ENCODE data around the gene PTPRF.
A peak's percentile ranks its signal among the peaks of the same experiment; 100 is the strongest.

Gene PTPRF

GRCh38 chr1:43587001-43587400, 56.3 kb downstream of the PTPRF start:
- in situ Hi-C loops (cut with HindIII; ENCODE audit: low pct_unique_long_range_greater_than_20kb, low sequenced_read_pairs) = no loop called here
- DNase-seq (ENCODE audit: low read depth in 1 of 2, low spot score in 1 of 2) = no peak
- TF ChIP-seq JUND (IDR thresholded peaks at IDR 0.05; ENCODE audit: low read depth) = no peak

DNA sequence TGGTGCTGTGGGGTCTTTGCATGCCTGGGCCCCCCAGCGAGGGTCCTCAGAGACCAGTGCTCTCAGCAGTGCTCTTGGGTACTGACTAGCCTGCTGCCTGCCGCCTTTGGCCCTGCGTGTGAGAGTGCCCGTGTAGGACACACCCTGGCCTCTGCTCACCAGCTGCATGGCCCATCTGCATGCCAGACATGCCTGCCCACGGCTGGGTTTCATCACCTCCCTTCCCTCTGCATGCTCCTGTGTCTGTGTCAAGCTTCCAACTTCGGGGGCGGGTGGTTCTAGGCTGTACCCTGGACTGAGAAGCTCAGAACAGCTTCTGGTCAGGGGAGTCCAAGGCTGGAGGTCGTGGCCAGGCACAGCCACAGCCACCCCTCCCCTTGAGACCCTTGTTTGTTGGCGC, 56.9 kb downstream of the PTPRF start:
- in situ Hi-C loops (cut with HindIII; ENCODE audit: low pct_unique_long_range_greater_than_20kb, low sequenced_read_pairs) = no loop called here
- DNase-seq (ENCODE audit: low read depth in 1 of 2, low spot score in 1 of 2) = no peak
- no peak for TF ChIP-seq JUND (IDR thresholded peaks at IDR 0.05; ENCODE audit: low read depth)

- DNase-seq (ENCODE audit: low read depth in 1 of 2, low spot score in 1 of 2) = no peak
- TF ChIP-seq JUND (IDR thresholded peaks at IDR 0.05; ENCODE audit: low read depth) = no peak
- in situ Hi-C loops (cut with HindIII; ENCODE audit: low pct_unique_long_range_greater_than_20kb, low sequenced_read_pairs) = no loop called here
These were observed 57.9 kb downstream of the PTPRF start for GRCh38 chr1:43588592-43588991.

- DNase-seq (ENCODE audit: low read depth in 1 of 2, low spot score in 1 of 2) = peak; percentile 8 to 45
- TF ChIP-seq JUND (IDR thresholded peaks at IDR 0.05; ENCODE audit: low read depth) = no peak
- in situ Hi-C loops (cut with HindIII; ENCODE audit: low pct_unique_long_range_greater_than_20kb, low sequenced_read_pairs) = no loop called here
These were observed 59.8 kb downstream of the PTPRF start for GRCh38 chr1:43590388-43590925.

DNA sequence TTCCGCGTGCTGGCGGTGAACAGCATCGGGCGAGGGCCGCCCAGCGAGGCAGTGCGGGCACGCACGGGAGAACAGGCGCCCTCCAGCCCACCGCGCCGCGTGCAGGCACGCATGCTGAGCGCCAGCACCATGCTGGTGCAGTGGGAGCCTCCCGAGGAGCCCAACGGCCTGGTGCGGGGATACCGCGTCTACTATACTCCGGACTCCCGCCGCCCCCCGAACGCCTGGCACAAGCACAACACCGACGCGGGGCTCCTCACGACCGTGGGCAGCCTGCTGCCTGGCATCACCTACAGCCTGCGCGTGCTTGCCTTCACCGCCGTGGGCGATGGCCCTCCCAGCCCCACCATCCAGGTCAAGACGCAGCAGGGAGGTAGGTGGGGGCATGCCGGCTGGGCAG, 60.5 kb downstream of the PTPRF start:
- in situ Hi-C loops (cut with HindIII; ENCODE audit: low pct_unique_long_range_greater_than_20kb, low sequenced_read_pairs) = no loop called here
- no peak for DNase-seq (ENCODE audit: low read depth in 1 of 2, low spot score in 1 of 2)
- TF ChIP-seq JUND (IDR thresholded peaks at IDR 0.05; ENCODE audit: low read depth) = no peak

GRCh38 chr1:43592051-43592665, 61.5 kb downstream of the PTPRF start:
- in situ Hi-C loops (cut with HindIII; ENCODE audit: low pct_unique_long_range_greater_than_20kb, low sequenced_read_pairs) = no loop called here
- DNase-seq (ENCODE audit: low read depth in 1 of 2, low spot score in 1 of 2) = no peak
- no peak for TF ChIP-seq JUND (IDR thresholded peaks at IDR 0.05; ENCODE audit: low read depth)

DNA sequence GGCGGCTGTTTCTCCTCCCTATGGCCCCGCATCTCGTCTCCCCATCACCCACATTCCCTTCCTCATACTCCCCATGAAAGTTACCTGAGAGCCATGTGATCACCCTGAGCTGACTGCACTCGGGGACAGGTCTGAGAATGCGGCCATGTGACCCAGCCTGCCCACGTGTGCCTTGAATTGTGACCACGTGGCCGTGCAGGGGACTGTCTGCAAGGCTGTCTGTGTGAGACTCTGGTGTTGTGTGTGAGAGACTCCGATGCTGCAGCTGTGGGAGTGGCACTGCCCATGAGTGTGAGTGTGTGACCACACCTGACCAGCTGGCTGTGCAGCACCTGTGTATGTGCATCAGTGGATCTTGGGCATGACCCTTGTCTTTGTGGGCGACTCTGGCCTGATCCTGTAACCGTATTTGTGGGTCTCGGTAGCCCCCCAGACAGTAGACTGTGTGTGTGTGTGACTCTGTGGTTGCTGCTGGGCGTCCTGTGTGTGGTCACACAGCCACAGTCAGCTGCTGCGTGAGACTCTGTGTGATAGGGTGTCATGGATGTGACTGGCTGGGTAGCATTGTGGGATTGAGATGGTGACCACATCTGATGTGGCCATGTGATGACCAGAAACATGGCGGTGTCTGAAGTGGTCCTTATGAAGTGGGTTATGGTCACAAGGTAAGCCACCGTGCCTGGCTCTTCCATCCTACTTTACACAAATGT, 62.4 kb downstream of the PTPRF start:
- TF ChIP-seq JUND (IDR thresholded peaks at IDR 0.05; ENCODE audit: low read depth) = no peak
- in situ Hi-C loops (cut with HindIII; ENCODE audit: low pct_unique_long_range_greater_than_20kb, low sequenced_read_pairs) = no loop called here
- no peak for DNase-seq (ENCODE audit: low read depth in 1 of 2, low spot score in 1 of 2)

DNA sequence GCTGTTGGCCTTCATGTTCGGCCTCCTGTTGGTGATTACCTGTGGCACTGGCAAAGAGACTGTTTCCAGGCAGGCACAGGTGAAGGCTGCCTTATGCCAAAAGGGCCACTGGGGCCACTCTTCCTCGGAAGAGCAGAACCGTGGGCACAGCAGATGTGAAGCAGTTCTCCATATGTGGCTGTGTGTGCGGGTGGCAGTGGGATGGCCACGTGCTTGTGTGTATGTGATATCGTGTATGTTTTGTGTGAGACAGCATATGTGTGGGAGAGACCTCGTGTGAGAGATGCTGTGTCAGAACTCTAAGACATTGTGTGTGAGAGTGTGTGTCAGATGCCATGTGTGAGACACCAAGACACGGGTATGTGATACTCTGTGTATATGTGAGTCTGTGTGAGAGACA, 65.9 kb downstream of the PTPRF start:
- no peak for DNase-seq (ENCODE audit: low read depth in 1 of 2, low spot score in 1 of 2)
- in situ Hi-C loops (cut with HindIII; ENCODE audit: low pct_unique_long_range_greater_than_20kb, low sequenced_read_pairs) = no loop called here
- TF ChIP-seq JUND (IDR thresholded peaks at IDR 0.05; ENCODE audit: low read depth) = no peak

- in situ Hi-C loops (cut with HindIII; ENCODE audit: low pct_unique_long_range_greater_than_20kb, low sequenced_read_pairs) = no loop called here
- TF ChIP-seq JUND (IDR thresholded peaks at IDR 0.05; ENCODE audit: low read depth) = no peak
- DNase-seq (ENCODE audit: low read depth in 1 of 2, low spot score in 1 of 2) = no peak
These were observed 66.3 kb downstream of the PTPRF start for GRCh38 chr1:43597028-43597427.

DNA sequence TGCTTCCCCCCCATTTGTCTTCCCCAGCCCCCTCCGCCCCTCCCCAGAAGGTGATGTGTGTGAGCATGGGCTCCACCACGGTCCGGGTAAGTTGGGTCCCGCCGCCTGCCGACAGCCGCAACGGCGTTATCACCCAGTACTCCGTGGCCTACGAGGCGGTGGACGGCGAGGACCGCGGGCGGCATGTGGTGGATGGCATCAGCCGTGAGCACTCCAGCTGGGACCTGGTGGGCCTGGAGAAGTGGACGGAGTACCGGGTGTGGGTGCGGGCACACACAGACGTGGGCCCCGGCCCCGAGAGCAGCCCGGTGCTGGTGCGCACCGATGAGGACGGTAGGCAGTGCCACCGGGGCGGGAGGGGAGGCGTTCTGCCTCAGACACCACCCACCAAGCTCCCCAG, 67.0 kb downstream of the PTPRF start:
- in situ Hi-C loops (cut with HindIII; ENCODE audit: low pct_unique_long_range_greater_than_20kb, low sequenced_read_pairs) = no loop called here
- no peak for TF ChIP-seq JUND (IDR thresholded peaks at IDR 0.05; ENCODE audit: low read depth)
- no peak for DNase-seq (ENCODE audit: low read depth in 1 of 2, low spot score in 1 of 2)

GRCh38 chr1:43598622-43599021, 67.9 kb downstream of the PTPRF start:
- DNase-seq (ENCODE audit: low read depth in 1 of 2, low spot score in 1 of 2) = no peak
- in situ Hi-C loops (cut with HindIII; ENCODE audit: low pct_unique_long_range_greater_than_20kb, low sequenced_read_pairs) = no loop called here
- TF ChIP-seq JUND (IDR thresholded peaks at IDR 0.05; ENCODE audit: low read depth) = no peak

DNA sequence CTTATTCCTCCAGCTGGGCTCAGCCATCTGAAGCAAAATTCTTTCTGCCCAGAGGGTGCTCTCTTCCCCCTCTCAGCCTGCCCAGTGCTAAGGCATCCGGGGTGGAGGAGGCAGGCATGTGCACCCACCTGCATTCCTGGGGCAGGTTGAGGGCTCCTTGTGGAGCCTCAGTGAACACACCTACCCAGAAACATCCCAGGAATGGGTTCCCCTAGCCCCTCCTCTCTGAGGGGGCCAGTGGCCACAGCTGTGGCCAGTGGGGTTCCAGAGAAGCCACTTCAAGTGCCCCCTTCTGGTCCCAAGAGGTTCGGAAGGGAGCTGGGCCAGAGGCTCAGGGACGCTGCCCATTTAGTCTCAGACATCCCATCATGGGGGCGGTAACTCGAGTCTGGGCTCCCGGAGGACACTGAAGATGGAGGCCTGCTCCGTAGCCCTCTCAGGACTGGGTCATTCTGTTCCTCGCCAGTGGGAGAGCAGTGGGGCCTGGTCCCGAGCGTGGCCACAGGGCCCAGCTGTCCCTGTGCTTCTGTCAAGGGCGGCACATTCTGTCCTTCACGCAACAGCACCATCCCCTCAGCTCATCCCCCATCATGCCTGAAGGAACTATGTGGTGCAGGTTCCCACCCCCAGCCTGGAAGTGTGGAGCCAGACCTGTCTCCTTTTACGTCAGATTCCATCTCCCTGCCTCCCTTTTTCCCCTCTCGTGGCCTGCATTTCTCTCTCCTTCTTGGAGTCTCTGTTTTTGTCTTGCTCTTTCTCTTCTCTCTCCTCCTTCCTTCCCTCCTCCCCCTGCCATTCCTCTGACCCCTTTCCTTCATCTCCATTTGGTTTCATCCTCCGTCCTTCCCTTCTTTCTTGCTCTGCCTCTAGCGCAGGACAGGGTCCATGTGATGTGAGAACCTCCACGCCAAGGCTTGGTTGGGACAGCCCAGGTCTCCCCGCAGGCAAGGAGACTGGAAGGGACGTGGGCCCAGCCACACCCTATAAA, 69.6 kb downstream of the PTPRF start:
- TF ChIP-seq JUND (IDR thresholded peaks at IDR 0.05; ENCODE audit: low read depth) = no peak
- in situ Hi-C loops (cut with HindIII; ENCODE audit: low pct_unique_long_range_greater_than_20kb, low sequenced_read_pairs) = no loop called here

More for the DNA sequence above, 69.6 kb downstream of the PTPRF start:
- no peak for DNase-seq (ENCODE audit: low read depth in 1 of 2, low spot score in 1 of 2)
